SK-N-DZ (cell line): ENCODE results near the gene TBC1D5.

ENCODE experiments used
- DNase-seq: peaks from one replicate; pipeline ENCODE4 v3.0.0-alpha.2; 2015; ENCODE audit warnings: low spot score

Gene TBC1D5

GRCh38 chr3:17232442-17232841 lies 510.0 kb downstream of the TBC1D5 start:
- no peak for DNase-seq

DNA sequence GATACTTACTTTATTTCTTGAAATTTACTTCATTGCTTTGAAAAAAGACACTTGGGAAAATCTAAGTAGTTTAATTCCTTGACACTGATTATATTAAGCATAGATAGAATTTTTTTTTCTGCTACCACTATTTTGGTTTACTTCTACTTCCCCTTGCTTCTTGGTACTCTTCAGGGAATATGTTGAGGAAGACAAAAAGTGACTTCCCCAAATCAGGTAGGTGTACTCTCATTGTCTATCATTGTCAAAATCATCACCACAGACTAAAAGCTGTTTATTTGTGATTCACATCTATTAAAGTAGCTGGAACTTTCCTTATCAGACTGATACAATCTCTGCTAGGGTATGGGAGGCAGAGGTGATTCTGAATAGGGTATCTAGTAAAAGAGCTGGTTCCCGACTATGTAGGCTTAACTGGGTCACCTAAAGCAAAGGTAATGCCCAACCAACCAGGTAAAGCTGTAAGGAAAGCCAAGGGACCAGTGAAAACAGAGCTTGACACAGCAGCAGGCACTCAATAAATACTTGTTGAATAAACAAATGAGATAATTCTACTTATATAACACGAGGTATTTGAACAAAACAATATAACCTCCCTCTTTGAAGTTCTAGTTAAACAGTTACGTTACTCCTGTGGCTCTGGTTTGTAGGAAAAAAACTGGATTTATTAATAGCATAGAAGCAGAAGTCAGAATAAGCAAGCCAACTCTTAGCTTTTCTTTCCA lies 510.7 kb downstream of the TBC1D5 start:
- DNase-seq = no peak

DNA sequence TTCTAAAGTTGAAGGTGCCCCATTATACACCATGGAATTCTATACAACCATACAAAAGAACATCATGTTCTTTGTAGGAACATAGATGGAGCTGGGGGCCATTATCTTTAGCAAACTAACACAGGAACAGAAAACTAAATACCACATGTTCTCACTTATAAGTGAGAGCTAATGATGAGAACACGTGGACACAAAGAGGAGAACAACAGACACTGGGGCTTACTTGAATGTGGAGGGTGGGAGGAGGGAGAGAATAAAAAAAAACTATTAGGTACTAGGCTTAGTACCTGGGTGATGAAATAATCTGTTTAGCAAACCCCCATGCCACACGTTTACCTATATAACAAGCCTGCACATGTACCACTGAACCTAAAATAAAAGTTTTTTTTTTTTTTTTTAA lies 515.0 kb downstream of the TBC1D5 start:
- no peak for DNase-seq

DNA sequence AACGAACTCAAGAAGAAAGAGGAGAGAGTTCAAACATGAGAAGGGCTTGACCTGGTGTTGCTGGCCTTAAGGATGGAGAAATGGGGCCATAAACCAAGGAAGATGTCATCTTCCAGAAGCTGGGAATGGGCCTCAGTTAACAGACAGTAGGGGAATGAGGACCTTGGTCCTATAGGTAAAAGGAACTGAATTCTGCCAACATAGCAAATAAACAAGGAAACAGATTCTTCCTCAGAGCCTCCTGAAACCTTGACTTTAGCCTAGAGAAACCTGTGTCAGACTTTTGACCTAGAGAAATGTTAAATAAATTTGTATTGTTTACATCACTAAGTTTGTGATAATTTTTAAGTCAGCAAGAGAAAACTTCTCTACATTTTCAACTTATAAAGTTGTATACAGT lies 520.9 kb downstream of the TBC1D5 start:
- no peak for DNase-seq

DNA sequence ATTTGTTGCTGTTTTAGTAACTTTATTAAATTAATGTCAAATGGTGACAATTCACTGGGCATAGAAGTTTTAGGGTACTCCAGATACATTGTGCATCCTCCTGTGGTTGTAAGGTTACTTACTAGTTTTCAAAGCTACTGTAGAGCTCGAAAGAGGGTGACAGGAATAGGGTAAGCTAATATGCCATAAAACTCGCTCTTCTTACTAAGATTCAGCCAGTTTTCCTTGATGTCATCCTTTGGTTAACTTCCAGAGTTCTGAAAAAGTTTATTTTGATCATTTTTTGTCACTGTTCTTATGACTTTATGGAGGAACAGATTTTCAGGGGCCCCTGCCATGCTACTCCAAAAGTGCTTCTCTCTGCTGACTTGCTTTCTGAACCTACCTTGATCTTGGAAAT lies 522.8 kb downstream of the TBC1D5 start:
- no peak for DNase-seq

- DNase-seq = no peak
Measured at GRCh38 chr3:17218587-17218986, 523.8 kb downstream of the TBC1D5 start.

DNA sequence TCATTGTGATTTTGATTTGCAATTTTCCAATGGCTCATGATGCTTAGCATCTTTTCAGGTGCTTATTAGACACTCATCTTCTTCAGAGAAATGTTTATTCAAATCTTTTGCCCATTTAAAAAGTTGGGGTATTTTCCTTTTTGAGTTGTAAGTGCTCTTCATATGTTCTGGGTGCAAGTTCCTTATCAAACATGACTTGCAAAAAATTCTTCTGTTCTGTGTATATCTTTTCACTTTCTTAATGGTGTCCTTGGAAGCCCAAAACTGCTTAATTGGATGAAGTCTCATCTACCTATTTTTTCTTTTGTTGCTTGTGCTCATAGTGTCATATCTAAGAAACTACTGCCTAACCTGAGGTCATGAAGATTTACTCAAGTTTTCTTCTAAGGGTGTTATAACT lies 524.8 kb downstream of the TBC1D5 start:
- DNase-seq = no peak

GRCh38 chr3:17213102-17213501 lies 529.3 kb downstream of the TBC1D5 start:
- no peak for DNase-seq

DNA sequence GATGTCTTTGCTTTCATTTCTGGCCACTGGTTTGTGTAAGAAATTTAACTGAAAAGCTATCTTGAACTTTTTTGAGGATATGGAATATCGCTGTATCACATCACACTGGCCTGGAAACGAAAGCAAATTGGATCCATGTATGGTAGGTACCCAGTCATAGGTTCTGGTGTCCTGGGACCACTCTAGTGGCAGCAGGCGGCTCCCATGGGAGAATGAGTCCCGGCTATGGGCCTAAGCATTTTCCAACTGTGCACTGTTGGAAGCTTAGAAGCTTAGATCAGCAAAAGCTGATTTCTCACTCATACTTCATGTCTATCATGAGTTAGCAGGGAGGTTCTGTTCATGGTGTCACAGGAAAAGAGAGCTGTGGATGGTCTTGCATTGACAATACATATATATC lies 534.5 kb downstream of the TBC1D5 start:
- no peak for DNase-seq

GRCh38 chr3:17207019-17207418 lies 535.4 kb downstream of the TBC1D5 start:
- no peak for DNase-seq

DNA sequence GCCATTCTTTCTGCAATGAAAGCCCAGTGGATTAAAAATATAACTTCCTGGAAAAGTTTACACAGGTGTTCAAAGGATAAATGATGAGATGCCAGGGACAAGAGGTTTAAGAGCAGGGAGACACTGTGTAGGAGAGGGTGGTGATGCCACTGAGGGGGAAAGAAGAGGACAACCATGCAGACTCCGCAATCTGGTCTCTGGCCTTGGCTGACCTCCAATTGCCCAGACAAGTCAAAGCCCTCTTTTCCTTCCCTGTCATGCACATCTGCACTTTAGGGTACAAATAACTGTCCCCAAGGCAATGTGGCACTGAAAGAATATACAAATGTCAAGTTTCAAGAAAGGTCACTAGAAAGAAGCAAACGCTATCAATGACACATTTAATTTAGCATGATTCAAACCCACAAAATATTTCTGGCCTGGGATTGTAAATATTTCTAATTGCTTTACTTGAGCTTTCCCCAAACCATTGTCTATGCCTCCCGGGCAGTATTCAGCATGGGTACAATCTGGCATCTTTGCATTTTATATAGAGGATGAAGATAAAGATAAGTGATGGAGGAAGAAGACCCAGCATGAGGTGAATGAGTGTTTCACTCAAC lies 538.3 kb downstream of the TBC1D5 start:
- DNase-seq = no peak

- no peak for DNase-seq
Measured at GRCh38 chr3:17201538-17201937, 540.9 kb downstream of the TBC1D5 start.

DNA sequence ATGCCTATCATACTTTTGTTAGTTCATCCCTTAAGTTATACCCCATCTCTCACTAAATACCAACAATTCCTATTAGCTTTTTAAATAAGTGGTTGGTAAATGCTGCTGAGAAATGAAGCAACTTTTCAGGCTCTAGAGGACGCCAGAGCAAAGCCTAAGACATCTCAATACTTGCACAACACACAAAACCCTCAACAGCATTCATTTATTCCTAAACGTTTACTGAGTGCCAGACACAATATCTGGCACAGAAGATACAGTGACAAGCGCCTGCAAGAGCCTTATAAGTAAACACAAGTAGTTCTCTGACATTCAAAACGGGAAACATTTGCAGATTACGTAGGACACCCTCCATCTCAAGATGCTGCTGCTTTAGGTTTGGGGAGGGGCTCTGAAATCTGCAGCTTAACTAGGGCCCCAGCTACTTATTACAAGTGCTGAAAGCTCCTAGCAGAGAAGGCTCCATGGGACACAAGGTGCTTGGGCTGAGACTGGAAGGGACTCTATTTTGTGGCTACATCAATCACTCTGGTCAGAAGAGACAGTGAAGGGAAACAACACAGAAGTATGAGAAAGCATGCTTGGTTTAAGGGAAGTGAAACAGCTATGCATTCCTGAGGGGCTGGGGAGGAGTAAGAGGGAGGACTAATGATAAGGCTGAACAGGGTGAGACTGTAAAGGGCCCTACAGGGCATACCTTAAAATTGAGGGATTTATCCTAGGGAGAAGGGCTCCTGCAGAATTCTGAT lies 546.4 kb downstream of the TBC1D5 start:
- DNase-seq = no peak

DNA sequence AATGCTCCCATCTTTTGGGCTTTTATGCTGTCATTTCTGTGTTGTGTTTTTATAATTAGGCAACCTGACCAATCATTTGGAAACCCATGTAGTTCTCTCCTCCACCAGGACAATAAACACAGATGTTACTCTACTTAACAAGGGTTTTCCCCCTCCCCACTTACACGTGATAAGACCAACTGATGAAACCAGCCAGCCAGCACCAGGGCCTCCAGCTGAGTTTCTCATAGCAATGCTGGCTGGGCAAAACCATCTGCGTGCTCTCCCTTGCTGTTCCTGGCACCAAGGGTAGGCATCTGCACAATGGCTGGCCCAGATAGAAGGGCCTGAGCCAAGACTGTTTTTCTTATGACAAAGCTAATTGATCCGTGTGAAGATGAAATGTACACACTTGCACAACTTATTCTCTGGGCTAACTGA lies 547.2 kb downstream of the TBC1D5 start:
- DNase-seq = no peak

DNA sequence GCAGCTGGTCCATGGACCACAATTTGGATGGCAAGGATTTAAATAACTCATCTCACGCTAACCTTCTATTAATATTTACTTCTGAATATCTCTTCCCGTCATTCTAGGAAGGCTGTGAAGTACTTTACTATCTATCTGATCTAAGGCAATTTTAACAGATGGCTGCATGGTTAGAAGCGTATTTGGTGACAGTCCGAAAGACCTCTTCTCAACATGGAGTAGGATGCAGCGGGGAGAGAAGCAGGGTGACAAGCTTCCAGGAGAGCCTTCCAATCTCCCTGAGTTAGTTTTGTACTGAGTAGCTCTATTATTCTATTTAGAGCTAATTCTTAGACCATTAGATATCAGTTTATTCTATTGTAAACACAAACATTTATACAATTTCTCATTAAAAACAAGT lies 548.3 kb downstream of the TBC1D5 start:
- DNase-seq = no peak

DNA sequence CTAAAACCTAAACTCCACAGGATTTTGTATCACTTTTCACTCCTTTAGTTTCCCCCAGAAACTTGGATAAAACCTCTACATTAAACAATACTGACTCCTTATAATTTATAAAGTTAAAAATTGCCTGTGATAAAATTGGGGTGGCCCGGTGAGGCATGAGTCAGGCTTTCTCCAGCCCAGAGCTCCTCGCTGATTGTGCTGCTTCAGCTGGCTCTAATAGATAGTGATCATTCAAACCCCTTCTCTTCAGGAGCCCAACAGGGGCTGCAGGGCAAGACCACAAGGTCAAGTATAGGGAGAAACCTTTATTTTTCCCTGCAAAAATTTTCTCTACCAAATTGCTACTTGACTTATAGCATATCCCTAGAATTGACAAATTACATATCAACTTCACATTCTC lies 549.4 kb downstream of the TBC1D5 start:
- no peak for DNase-seq

GRCh38 chr3:17190353-17191078 lies 551.9 kb downstream of the TBC1D5 start:
- DNase-seq = no peak

GRCh38 chr3:17188378-17188777 lies 554.1 kb downstream of the TBC1D5 start:
- no peak for DNase-seq

- no peak for DNase-seq
Measured at GRCh38 chr3:17187589-17188184, 554.7 kb downstream of the TBC1D5 start.

GRCh38 chr3:17183951-17184550 lies 558.4 kb downstream of the TBC1D5 start:
- DNase-seq = no peak

DNA sequence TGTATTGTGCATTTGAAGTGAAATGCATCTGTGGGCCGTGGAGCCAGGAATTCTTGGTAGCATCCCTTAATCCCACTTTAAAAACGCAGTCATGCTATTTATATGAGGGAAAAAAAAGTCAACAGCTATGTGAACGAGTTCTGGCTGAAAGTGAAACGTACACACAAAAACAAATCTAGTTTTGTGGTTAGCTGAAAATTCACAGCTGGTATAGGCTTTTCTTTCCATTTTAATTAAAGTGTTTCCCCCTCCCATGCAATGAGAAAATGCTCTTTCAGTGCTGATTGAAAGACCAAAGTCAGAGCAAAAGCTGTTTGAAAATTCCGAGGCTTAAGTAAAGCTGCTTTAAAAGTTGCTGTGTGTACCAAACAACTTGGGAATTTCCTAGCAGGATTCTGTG lies 560.3 kb downstream of the TBC1D5 start:
- DNase-seq = no peak
